HG03460 (cell line): Measurements from ENCODE around the gene APOL4.
A peak's percentile ranks its signal among the peaks of the same experiment; 100 is the strongest.
"Not testable (repeated sequence)": the region's sequence is repeated elsewhere in the genome, so short reads cannot be mapped to it uniquely, and the experiment has no call there.

ENCODE experiments used
- ATAC-seq: cut with Tn5 transposase; IDR thresholded peaks from one replicate; pipeline ENCODE4 v1.9.1; 2021; ENCODE audit not compliant: unreplicated experiment

The APOL4 gene

GRCh38 chr22:36187862-36188261, 13.7 kb downstream of the APOL4 start:
- not testable (repeated sequence) for ATAC-seq

- ATAC-seq: no peak
These were observed 15.6 kb downstream of the APOL4 start for GRCh38 chr22:36185828-36186624.

- no peak for ATAC-seq
These were observed 17.1 kb downstream of the APOL4 start for GRCh38 chr22:36184433-36185025.

GRCh38 chr22:36183446-36183845, 18.2 kb downstream of the APOL4 start:
- no peak for ATAC-seq

- ATAC-seq: no peak
These were observed 18.8 kb downstream of the APOL4 start for GRCh38 chr22:36182857-36183256.

GRCh38 chr22:36182056-36182455, 19.6 kb downstream of the APOL4 start:
- ATAC-seq: no peak

GRCh38 chr22:36180928-36181327, 20.7 kb downstream of the APOL4 start:
- no peak for ATAC-seq

GRCh38 chr22:36180038-36180880, 21.4 kb downstream of the APOL4 start:
- no peak for ATAC-seq

GRCh38 chr22:36177160-36177559, 24.4 kb downstream of the APOL4 start:
- no peak for ATAC-seq

- no peak for ATAC-seq
These were observed 25.7 kb downstream of the APOL4 start for GRCh38 chr22:36175892-36176291.

GRCh38 chr22:36171941-36172340, 29.7 kb downstream of the APOL4 start:
- no peak for ATAC-seq

GRCh38 chr22:36166518-36167220, 34.9 kb downstream of the APOL4 start:
- no peak for ATAC-seq

GRCh38 chr22:36166086-36166485, 35.5 kb downstream of the APOL4 start:
- no peak for ATAC-seq

- no peak for ATAC-seq
These were observed 36.5 kb downstream of the APOL4 start for GRCh38 chr22:36165141-36165540.

GRCh38 chr22:36164621-36165020, 37.0 kb downstream of the APOL4 start:
- ATAC-seq: no peak

GRCh38 chr22:36163497-36163896, 38.1 kb downstream of the APOL4 start:
- no peak for ATAC-seq

- peak; percentile 57 for ATAC-seq
These were observed 39.2 kb downstream of the APOL4 start for GRCh38 chr22:36162127-36163034.

GRCh38 chr22:36161793-36162126, 39.8 kb downstream of the APOL4 start:
- not testable (repeated sequence) for ATAC-seq

GRCh38 chr22:36160499-36160942, 41.1 kb downstream of the APOL4 start, which contains the start of gene APOL3:
Gene APOL3 (minus strand): TSS chr22:36160755. CDS start chr22:36149055, 11,700 bp downstream.
- ATAC-seq: peak; percentile 33
